ENCODE results near the gene CXCR2.
"Not testable (repeated sequence)": the region's sequence is repeated elsewhere in the genome, so short reads cannot be mapped to it uniquely, and the experiment has no call there.

CXCR2 gene

GRCh38 chr2:218125626-218126080, at the start of gene CXCR2:
Gene CXCR2 (plus strand): TSS chr2:218126028. CDS start chr2:218134802, 8,774 bp downstream.
- DNase-seq, result no peak

DNA sequence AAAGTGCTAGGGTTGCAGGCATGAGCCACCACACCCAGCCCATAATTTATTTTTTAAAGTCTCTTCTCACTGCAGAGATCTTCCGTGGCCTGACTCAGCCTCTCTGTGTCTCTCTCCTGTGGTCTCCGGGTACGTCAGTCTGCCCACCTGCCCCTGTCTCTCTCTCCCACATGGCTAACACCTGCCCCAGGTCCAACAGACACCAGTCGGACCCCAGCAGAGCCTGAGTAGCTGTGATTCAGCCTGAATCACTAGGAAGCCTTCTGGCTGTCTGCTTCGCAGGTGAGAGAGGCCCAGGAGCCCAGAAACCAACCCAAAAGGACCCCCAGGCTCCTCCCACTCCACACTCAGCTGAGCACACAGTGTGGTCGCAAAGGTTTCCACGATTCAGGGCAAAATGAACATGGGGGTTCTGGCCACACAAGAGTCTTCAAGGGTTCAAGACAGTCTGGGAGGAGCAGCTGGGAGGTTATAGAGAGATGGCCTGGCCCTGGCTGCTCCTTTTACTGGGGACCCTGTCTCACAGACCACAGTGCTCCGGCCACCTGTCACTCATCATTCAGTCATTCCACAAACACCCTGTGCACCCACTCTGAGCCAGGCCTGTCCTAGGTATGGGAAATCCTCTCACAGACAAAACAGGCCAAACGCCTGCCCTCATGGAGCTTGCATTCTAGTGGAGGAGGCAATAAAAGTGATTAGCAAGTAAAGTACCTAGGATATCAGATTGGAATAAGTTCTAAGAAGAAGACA, 48.2 kb upstream of the CXCR2 start:
- no peak for DNase-seq

- no peak for DNase-seq
Observed at GRCh38 chr2:218079943-218080913, 45.6 kb upstream of the CXCR2 start.

- DNase-seq, result no peak
Observed at GRCh38 chr2:218081063-218081462, 44.8 kb upstream of the CXCR2 start.

- no peak for DNase-seq
Observed at GRCh38 chr2:218081695-218082094, 44.1 kb upstream of the CXCR2 start.

- no peak for DNase-seq
Observed at GRCh38 chr2:218082586-218083351, 43.1 kb upstream of the CXCR2 start.

- no peak for DNase-seq
Observed at GRCh38 chr2:218083352-218083676, 42.5 kb upstream of the CXCR2 start.

DNA sequence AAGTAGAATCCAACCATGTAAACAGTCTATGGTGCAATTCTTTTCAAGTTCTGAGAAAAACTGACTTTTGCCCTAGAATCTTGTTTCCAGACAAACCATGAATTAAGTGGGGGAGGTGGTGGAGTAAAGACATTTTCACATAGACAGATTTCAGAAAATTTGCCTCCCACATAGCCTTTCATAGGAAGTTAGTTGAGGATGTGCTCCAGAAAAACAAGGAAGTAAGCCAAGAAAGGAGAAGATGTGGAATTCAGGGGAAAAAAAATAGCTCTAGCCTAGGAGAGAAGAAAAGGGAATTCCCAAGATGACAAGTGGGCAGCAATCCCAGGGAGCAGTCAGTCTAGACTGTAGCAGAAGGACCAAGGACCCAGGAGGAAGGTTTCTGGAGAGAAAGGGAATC, 39.4 kb upstream of the CXCR2 start:
- DNase-seq, result no peak

- no peak for DNase-seq
Observed at GRCh38 chr2:218089259-218089658, 36.6 kb upstream of the CXCR2 start.

- DNase-seq, result no peak
Observed at GRCh38 chr2:218091746-218092145, 34.1 kb upstream of the CXCR2 start.

- DNase-seq, result no peak
Observed at GRCh38 chr2:218093879-218094278, 31.9 kb upstream of the CXCR2 start.

GRCh38 chr2:218095853-218096252, 30.0 kb upstream of the CXCR2 start:
- DNase-seq, result no peak

DNA sequence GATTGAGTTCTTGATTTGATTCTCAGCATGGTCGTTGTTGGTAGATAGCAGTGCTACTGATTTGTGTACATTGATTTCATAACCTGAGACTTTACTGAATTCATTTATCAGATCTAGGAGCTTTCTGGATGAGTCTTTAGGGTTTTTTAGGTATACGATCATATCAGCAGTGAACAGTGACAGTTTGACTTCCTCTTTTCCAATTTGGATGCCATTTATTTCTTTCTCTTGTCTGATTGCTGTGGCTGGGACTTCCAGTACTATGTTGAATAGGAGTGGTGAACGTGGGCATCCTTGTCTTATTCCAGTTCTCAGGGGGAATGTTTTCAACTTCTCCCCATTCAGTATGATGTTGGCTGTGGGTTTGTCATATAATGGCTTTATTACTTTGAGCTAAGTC, 27.9 kb upstream of the CXCR2 start:
- DNase-seq, result no peak

DNA sequence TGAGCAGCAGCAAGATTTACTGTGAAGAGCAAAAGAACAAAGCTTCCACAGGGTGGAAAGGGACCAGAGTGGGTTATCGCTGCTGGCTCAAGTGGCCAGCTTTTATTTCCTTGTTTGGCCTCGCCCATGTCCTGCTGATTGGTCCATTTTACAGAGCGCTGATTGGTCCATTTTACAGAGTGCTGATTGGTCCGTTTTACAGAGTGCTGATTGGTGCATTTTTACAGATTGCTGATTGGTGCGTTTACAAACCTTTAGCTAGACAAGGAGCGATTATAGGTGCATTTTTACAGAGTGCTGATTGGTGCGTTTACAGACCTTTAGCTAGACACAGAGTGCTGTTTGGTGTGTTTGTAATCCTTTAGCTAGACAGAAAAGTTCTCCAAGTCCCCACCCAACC, 17.0 kb upstream of the CXCR2 start:
- DNase-seq, result not testable (repeated sequence)

- DNase-seq, result not testable (repeated sequence)
Observed at GRCh38 chr2:218121789-218122188, 4.0 kb upstream of the CXCR2 start.

- not testable (repeated sequence) for DNase-seq
Observed at GRCh38 chr2:218122286-218122685, 3.5 kb upstream of the CXCR2 start.

GRCh38 chr2:218123986-218124385, 1.8 kb upstream of the CXCR2 start:
- no peak for DNase-seq

DNA sequence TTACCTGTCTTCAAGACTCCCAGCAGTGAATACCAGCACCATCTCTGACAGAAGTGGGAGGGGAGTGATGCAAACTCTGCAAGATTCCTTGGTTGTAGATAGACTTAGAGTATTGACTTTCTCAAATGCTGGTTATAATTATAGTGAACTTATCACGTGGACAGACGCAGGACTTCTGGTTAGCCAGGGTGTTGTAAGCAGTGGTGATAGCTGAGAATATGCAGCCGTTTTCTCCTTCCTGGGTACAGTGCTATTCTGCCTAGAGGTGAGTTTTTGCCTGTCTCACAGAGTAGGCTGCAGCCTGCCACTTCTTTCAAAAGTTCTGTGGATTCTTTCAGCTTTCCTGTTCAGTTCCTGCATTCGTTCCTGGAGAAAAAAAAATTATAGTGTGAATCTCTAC, 733 bp upstream of the CXCR2 start:
- DNase-seq, result no peak

GRCh38 chr2:218127929-218128455, 2.2 kb downstream of the CXCR2 start:
- no peak for DNase-seq

GRCh38 chr2:218128781-218129457, 3.1 kb downstream of the CXCR2 start:
- no peak for DNase-seq

DNA sequence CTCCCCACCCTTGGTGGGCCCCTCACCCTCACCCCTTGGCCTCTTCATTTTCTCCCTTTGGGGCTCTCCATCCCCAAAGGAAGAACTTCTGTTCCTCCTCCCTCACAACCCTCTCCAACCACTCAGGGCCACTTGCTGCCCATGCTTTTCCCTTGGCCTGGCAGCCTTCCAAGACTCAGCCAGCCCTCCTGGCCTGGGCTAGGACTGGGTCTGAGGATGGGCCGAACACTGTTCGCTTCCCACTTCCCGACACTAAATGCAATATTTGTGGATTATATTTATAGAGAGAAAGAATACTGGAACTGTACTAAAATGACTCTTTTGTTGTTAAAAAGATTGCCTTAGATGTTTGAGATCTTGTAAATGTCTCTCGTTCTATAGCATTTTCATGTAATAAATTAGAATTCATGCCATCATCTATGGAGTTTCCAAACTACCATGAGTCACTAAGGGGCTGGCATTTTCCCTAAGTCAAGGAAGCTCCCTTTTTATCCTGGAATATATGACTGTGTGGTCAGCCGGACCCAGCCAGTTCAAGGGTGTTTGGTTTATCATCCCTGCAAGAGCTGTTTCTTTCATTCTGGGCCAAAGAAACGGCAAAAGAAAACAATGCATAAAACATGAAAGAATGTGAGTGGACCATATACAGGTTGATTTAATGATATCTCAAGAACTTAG, 3.8 kb downstream of the CXCR2 start:
- no peak for DNase-seq

DNA sequence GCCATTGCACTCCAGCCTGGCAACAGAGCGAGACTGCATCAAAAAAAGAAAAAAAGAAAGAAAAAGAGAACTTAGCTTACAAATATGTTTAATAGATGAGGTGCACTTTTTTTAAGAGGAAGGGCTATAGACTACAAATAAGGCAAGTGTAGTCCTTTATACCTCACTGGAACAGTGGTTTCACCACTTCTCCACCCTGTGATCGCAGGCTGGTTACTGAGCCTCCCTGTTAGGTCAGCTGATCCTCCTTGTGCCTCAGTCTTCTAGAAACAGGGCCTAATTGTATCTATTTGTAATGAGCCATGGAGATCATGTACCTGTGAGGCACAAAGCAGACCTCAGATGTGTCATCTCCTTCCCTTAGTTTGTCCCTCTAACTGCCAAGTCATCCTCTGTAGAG, 4.5 kb downstream of the CXCR2 start:
- DNase-seq, result no peak
